Measurements from ENCODE around the gene CMTM7. TPM values are rescaled to one million over a fixed set of nuclear protein-coding genes. Genes with fewer than 3 reads are reported as not detected.

The CMTM7 gene
- total and polyA plus RNA-seq, 2 of the 13 experiments (the other 11 are each of a cell fraction or from before 2014, with no cell fraction given) = 20.9 to 21.4 TPM

GRCh38 chr3:32502118-32502945 lies 110.7 kb downstream of the CMTM7 start, which contains the start of gene CMTM6 (continued):
- TF ChIP-seq TGIF2 (CRISPR knock-in tag; IDR thresholded peaks at IDR 0.05) = peak; percentile 50
- 0 out of 2 replicates have a peak, but pooled peaks have one; percentile 44 for TF ChIP-seq ZNF589 (CRISPR knock-in tag; conservative IDR thresholded peaks at IDR 0.05)
- peak; percentile 49; the same call in 1 of the 2 replicates for TF ChIP-seq SP4 (CRISPR knock-in tag; IDR thresholded peaks at IDR 0.05)
- no peak for TF ChIP-seq ARNT2 (CRISPR knock-in tag; IDR thresholded peaks at IDR 0.05; ENCODE audit: low read depth)
- TF ChIP-seq, protein P1, sequence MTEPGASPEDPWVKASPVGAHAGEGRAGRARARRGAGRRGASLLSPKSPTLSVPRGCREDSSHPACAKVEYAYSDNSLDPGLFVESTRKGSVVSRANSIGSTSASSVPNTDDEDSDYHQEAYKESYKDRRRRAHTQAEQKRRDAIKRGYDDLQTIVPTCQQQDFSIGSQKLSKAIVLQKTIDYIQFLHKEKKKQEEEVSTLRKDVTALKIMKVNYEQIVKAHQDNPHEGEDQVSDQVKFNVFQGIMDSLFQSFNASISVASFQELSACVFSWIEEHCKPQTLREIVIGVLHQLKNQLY (CRISPR knock-in tag; IDR thresholded peaks at IDR 0.05) = no peak
- no peak for TF ChIP-seq CBX1 (IDR thresholded peaks at IDR 0.05; ENCODE audit: low read depth)
- TF ChIP-seq ZNF333 (CRISPR knock-in tag; IDR thresholded peaks at IDR 0.05; ENCODE audit: borderline replicate concordance) = no peak; the same call in 1 of the 2 replicates
- peak; percentile 88 for TF ChIP-seq CBFB (CRISPR knock-in tag; IDR thresholded peaks at IDR 0.05)
- no peak for TF ChIP-seq FOXA1 (IDR thresholded peaks at IDR 0.05)
- TF ChIP-seq FOXA1 (CRISPR knock-in tag; IDR thresholded peaks at IDR 0.05) = peak; percentile 78
- TF ChIP-seq E2F2 (CRISPR knock-in tag; IDR thresholded peaks at IDR 0.05; ENCODE audit: borderline replicate concordance) = no peak; the same call in 1 of the 2 replicates
- peak; percentile 59 for TF ChIP-seq HNRNPLL (IDR thresholded peaks at IDR 0.05; ENCODE audit: low read depth, low read length, poor library complexity, severe bottlenecking)
- TF ChIP-seq ZFP36 (IDR thresholded peaks at IDR 0.05; ENCODE audit: borderline replicate concordance, low read depth, low read length, partially characterized antibody) = no peak
- TF ChIP-seq, protein P2, sequence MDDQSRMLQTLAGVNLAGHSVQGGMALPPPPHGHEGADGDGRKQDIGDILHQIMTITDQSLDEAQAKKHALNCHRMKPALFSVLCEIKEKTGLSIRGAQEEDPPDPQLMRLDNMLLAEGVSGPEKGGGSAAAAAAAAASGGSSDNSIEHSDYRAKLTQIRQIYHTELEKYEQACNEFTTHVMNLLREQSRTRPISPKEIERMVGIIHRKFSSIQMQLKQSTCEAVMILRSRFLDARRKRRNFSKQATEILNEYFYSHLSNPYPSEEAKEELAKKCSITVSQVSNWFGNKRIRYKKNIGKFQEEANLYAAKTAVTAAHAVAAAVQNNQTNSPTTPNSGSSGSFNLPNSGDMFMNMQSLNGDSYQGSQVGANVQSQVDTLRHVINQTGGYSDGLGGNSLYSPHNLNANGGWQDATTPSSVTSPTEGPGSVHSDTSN (CRISPR knock-in tag; IDR thresholded peaks at IDR 0.05; ENCODE audit: borderline replicate concordance) = no peak
- no peak for TF ChIP-seq ZNF878 (CRISPR knock-in tag; IDR thresholded peaks at IDR 0.05)
- no peak for TF ChIP-seq NFE2L2 (IDR thresholded peaks at IDR 0.05; ENCODE audit: low read length)
- no peak for TF ChIP-seq MEIS1 (CRISPR knock-in tag; IDR thresholded peaks at IDR 0.05; ENCODE audit: borderline replicate concordance)
- TF ChIP-seq PAWR (CRISPR knock-in tag; IDR thresholded peaks at IDR 0.05; ENCODE audit: borderline replicate concordance) = no peak
- no peak for TF ChIP-seq ATF7 (IDR thresholded peaks at IDR 0.05)
- no peak for TF ChIP-seq ATF7 (CRISPR knock-in tag; IDR thresholded peaks at IDR 0.05)
- TF ChIP-seq CTCF (CRISPR knock-in tag; IDR thresholded peaks at IDR 0.05) = no peak
- TF ChIP-seq ZBTB26 (CRISPR knock-in tag; IDR thresholded peaks at IDR 0.05; ENCODE audit: borderline replicate concordance) = no peak
- no peak for TF ChIP-seq HCFC1 (IDR thresholded peaks at IDR 0.05; ENCODE audit: low read depth, low read length)
- TF ChIP-seq ZSCAN20 (CRISPR knock-in tag; IDR thresholded peaks at IDR 0.05; ENCODE audit: borderline replicate concordance) = no peak
- no peak for TF ChIP-seq TCF7 (IDR thresholded peaks at IDR 0.05; ENCODE audit: low read depth)
